Stimulated activated CD4-positive, alpha-beta T cell treated with anti-CD3 and anti-CD28 coated beads, Interleukin-15, amount 100 ng/mL, for 1 hour (primary cell): Measurements from ENCODE around the gene SAA2.
"Not testable (repeated sequence)": the region's sequence is repeated elsewhere in the genome, so short reads cannot be mapped to it uniquely, and the experiment has no call there.

Experiments used
- DNase-seq, 2 donors: peaks; one replicate each; pipeline ENCODE4 v3.0.0-alpha.2; 2020; ENCODE audit warnings: low read depth in 1 of 2, low spot score in 1 of 2

Gene SAA2

GRCh38 chr11:18253233-18253632 lies 4.8 kb upstream of the SAA2 start:
- no peak for DNase-seq

GRCh38 chr11:18247191-18247581 lies 1.3 kb downstream of the SAA2 start:
- not testable (repeated sequence) for DNase-seq

GRCh38 chr11:18246379-18247190 lies 1.9 kb downstream of the SAA2 start:
- DNase-seq = not testable (repeated sequence)

GRCh38 chr11:18245396-18245795 lies 3.1 kb downstream of the SAA2 start:
- DNase-seq = no peak

GRCh38 chr11:18243783-18244362 lies 4.6 kb downstream of the SAA2 start:
- no peak for DNase-seq

GRCh38 chr11:18239655-18240054 lies 8.8 kb downstream of the SAA2 start:
- DNase-seq = no peak

GRCh38 chr11:18236664-18237356 lies 11.7 kb downstream of the SAA2 start, which contains the start of gene SAA4:
SAA4 (minus strand) TSS chr11:18236802; CDS start chr11:18235926, 876 bp downstream.
- DNase-seq = no peak

GRCh38 chr11:18235394-18236334 lies 12.8 kb downstream of the SAA2 start:
- DNase-seq = no peak

GRCh38 chr11:18233912-18234311 lies 14.6 kb downstream of the SAA2 start:
- DNase-seq = no peak

GRCh38 chr11:18230859-18231258 lies 17.6 kb downstream of the SAA2 start:
- DNase-seq = no peak

- no peak for DNase-seq
These were observed 19.0 kb downstream of the SAA2 start for GRCh38 chr11:18229501-18229900.

GRCh38 chr11:18225913-18226312 lies 22.6 kb downstream of the SAA2 start:
- DNase-seq = no peak

GRCh38 chr11:18223591-18224387 lies 24.7 kb downstream of the SAA2 start:
- no peak for DNase-seq

GRCh38 chr11:18222814-18223421 lies 25.6 kb downstream of the SAA2 start:
- no peak for DNase-seq

GRCh38 chr11:18221274-18221876 lies 27.1 kb downstream of the SAA2 start:
- no peak for DNase-seq

GRCh38 chr11:18209058-18209457 lies 39.4 kb downstream of the SAA2 start:
- no peak for DNase-seq

- DNase-seq = no peak
These were observed 43.7 kb downstream of the SAA2 start for GRCh38 chr11:18204771-18205170.

- DNase-seq = no peak
These were observed 44.2 kb downstream of the SAA2 start for GRCh38 chr11:18204220-18204619.

GRCh38 chr11:18203723-18204122 lies 44.7 kb downstream of the SAA2 start:
- DNase-seq = no peak
